Vagina (tissue), 2 donors: Measurements from ENCODE around the gene GPR37L1.

Experiments used
- POLR2A ChIP-seq, 2 donors: fragments of 450-650 bp; IDR thresholded peaks; one replicate each; pipeline ENCODE4 v1.6.1; 2017; ENCODE audit warnings: antibody characterized with exemption in 2 of 2, mild to moderate bottlenecking in 2 of 2, moderate library complexity in 2 of 2
- POLR2AphosphoS5 ChIP-seq, 2 donors: sonication (generic); formaldehyde crosslinking; IDR thresholded peaks; one replicate each; pipeline ENCODE4 v1.9.0; 2017; ENCODE audit warnings: antibody characterized with exemption in 2 of 2, mild to moderate bottlenecking in 2 of 2, low read depth in 1 of 2; ENCODE audit not compliant: insufficient read depth in 1 of 2
- TF ChIP-seq, protein P1 (sequence below), 3 experiments: fragments of 450-650 bp in 2 of 3; fragments of 200-600 bp in 1 of 3; sonication (generic) in 1 of 3; IDR thresholded peaks; one replicate each; pipeline ENCODE4 v1.5.1; 2017 to 2019; ENCODE audit warnings: antibody characterized with exemption in 3 of 3, mild to moderate bottlenecking in 2 of 3, moderate library complexity in 2 of 3

DNA sequence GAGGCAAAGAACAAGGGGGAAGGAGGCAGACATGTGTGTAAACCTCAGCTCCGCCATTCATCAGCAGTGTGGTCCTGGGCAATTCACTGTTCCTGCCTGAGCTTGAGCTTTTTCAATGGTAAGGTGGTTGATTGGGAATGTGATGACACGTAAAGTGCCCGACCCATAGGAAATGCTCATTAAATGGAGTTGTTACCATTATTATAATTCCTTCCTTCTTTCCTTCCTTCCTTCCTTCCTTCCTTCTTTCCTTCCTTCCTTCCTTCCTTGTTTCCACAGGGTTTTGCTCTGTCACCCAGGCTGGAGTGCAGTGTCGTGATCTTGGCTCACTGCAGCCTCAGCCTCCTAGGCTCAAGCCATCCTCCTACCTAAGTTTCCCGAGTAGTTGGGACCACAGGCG lies 4.3 kb downstream of the GPR37L1 start:
- TF ChIP-seq POLR2A (IDR thresholded peaks at IDR 0.05) (no peak), POLR2AphosphoS5 (IDR thresholded peaks at IDR 0.05; ENCODE audit: insufficient read depth in 1 of 2, low read depth in 1 of 2) (no peak)
- TF ChIP-seq, protein P1, sequence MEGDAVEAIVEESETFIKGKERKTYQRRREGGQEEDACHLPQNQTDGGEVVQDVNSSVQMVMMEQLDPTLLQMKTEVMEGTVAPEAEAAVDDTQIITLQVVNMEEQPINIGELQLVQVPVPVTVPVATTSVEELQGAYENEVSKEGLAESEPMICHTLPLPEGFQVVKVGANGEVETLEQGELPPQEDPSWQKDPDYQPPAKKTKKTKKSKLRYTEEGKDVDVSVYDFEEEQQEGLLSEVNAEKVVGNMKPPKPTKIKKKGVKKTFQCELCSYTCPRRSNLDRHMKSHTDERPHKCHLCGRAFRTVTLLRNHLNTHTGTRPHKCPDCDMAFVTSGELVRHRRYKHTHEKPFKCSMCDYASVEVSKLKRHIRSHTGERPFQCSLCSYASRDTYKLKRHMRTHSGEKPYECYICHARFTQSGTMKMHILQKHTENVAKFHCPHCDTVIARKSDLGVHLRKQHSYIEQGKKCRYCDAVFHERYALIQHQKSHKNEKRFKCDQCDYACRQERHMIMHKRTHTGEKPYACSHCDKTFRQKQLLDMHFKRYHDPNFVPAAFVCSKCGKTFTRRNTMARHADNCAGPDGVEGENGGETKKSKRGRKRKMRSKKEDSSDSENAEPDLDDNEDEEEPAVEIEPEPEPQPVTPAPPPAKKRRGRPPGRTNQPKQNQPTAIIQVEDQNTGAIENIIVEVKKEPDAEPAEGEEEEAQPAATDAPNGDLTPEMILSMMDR (IDR thresholded peaks at IDR 0.05): no peak
